Measurements from ENCODE around the gene ID4. TPM values are rescaled to one million over a fixed set of nuclear protein-coding genes. Genes with fewer than 3 reads are reported as not detected.

ID4 gene
- total and polyA plus RNA-seq, 8 donors, result 27.5 to 55.7 (median 41.9) TPM

DNA sequence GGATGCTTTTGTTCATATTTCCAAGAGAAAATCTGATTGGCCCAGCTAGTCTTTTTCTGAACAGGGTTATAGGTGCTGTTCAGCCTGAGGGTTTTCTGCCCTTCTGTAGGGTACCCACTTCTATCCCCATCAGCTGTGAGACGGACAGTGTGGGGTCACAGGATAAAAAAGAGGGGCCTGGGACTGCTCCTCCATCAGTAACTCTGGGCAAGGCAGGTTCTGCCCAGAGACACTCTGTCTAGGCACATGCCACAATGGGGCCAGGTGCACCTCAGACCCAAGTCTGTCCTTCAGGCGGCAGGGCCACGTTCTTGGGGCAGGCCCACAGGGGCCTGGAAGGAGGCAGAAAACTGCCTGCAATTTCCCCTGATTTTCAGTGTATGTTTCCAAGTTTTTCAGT, 20.0 kb downstream of the ID4 start:
- ATAC-seq, result no peak
- no peaks in the 10 kb centered on the region for H3K36me3 ChIP-seq

DNA sequence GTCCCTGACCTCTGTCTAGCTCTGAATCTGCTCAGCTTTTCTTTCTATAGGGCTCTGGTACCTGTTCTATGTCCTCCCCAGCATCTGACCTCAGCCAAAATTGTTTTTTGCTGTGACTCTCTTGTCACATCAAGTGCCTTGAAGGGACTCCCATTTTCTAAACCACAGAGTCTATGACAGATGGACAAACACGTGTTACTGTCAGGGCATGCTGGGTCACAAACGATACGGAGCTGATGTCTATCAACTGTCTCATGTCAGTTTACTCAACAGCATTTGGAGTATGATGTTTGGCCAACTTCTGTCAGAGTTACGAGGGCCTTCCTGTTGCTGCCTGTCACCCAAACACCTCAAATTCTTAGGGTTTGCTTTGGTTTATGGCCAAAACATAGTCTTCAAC, 20.5 kb downstream of the ID4 start:
- H3K36me3 ChIP-seq, result no peaks in the 10 kb centered on the region
- no peaks in the 10 kb centered on the region for H3K27me3 ChIP-seq
- no peak overlapping the region for H3K27ac ChIP-seq
- TF ChIP-seq, protein P1, sequence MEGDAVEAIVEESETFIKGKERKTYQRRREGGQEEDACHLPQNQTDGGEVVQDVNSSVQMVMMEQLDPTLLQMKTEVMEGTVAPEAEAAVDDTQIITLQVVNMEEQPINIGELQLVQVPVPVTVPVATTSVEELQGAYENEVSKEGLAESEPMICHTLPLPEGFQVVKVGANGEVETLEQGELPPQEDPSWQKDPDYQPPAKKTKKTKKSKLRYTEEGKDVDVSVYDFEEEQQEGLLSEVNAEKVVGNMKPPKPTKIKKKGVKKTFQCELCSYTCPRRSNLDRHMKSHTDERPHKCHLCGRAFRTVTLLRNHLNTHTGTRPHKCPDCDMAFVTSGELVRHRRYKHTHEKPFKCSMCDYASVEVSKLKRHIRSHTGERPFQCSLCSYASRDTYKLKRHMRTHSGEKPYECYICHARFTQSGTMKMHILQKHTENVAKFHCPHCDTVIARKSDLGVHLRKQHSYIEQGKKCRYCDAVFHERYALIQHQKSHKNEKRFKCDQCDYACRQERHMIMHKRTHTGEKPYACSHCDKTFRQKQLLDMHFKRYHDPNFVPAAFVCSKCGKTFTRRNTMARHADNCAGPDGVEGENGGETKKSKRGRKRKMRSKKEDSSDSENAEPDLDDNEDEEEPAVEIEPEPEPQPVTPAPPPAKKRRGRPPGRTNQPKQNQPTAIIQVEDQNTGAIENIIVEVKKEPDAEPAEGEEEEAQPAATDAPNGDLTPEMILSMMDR (IDR thresholded peaks at IDR 0.05), result no peak
- ATAC-seq (no peak), DNase-seq (no peak)
- H3K4me1 ChIP-seq, result no peaks in the 10 kb centered on the region
- no peaks in the 10 kb centered on the region for H3K9me3 ChIP-seq
- H3K4me3 ChIP-seq, result no peak overlapping the region
- intact Hi-C loops (cut with DNase I), result no loop called here

More for the DNA sequence above, 20.0 kb downstream of the ID4 start:
- Histone ChIP-seq H3K4me3 (no peak overlapping the region), H3K4me1 (no peaks in the 10 kb centered on the region), H3K9me3 (no peaks in the 10 kb centered on the region), H3K27ac (no peak overlapping the region), H3K27me3 (no peaks in the 10 kb centered on the region)
- DNase-seq, result no peak
- TF ChIP-seq, protein P1 (IDR thresholded peaks at IDR 0.05), result no peak
- intact Hi-C loops (cut with DNase I), result no loop called here

DNA sequence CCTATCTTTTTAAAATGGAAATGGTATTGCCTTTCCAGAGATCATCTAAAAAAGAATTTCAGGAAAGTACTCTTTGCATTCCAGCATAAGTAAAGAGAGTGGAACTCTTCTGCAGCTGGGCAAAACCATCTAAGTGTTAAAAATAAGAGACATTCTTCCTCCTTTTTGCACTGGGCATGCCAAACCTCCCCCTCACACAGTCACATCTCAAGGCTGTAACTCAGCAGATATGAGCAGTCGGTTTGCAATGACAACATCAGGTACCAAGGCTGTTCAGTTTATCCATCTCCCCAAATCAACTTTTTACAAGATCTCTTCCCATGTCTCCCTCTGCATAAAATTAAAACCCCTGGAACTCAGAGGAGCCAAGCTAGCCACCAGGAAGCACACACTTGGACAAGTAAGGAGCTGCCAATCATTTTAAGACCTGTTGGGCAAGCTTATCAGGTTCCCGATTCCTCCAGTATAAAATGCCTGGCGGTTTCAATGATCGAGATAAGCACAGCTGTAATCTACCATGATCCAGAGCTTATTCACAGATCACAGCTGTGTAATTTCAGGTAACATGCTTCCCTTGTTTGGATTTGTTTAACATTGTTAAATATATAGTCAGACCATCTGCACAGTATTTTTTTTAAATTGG, 23.2 kb downstream of the ID4 start:
- no peaks in the 10 kb centered on the region for H3K36me3 ChIP-seq
- H3K4me3 ChIP-seq, result no peak overlapping the region
- DNase-seq, result peak in 1 of 4 donors; percentile 50
- no peaks in the 10 kb centered on the region for H3K27me3 ChIP-seq
- no peak overlapping the region for H3K27ac ChIP-seq
- no peaks in the 10 kb centered on the region for H3K4me1 ChIP-seq
- peak; percentile 90 for ATAC-seq
- no peaks in the 10 kb centered on the region for H3K9me3 ChIP-seq
- intact Hi-C loops (cut with DNase I), result no loop called here
- TF ChIP-seq, protein P1 (IDR thresholded peaks at IDR 0.05), result no peak

DNA sequence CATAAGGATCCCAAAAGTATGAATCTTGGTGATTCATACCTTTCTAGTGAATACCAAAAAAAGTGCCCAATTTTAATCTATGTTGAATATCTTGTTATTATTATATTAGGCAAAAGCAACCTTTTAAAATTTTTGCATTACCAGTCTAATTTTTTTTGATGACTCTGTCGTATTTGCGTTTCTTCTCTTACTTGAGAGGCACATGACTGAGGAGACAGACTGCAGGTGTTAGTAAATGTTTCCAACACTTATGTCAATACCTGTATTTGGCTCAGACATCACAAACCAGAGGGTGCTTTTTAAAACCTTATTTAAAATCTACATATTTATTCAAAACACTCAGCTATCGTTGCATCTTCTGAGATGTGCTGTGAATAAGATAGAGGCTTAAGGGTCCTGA, 27.1 kb downstream of the ID4 start:
- ATAC-seq (no peak), DNase-seq (no peak)
- H3K36me3 ChIP-seq, result no peaks in the 10 kb centered on the region
- TF ChIP-seq, protein P1 (IDR thresholded peaks at IDR 0.05), result no peak
- no peak overlapping the region for H3K27ac ChIP-seq
- H3K4me1 ChIP-seq, result no peaks in the 10 kb centered on the region
- no peaks in the 10 kb centered on the region for H3K9me3 ChIP-seq
- H3K4me3 ChIP-seq, result no peak overlapping the region
- no peaks in the 10 kb centered on the region for H3K27me3 ChIP-seq
- intact Hi-C loops (cut with DNase I), result no loop called here

DNA sequence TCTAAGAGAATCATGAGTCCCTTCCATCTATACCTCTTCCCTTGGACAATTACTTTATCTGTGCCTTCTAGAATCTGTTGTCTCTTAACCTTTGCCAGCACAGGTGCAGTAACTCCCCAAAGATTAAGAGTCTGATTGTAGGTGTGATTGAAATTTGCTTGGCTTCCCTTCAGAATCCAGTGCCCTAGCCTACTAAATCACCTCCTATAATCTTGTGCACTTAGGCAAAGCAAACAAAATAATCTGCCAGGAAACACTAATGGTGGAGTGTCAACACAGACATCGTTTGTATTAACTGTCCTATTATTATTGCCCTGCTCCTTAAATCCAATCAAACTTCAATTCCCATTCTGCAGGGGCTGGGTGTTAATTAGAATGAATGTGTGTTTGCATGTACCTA, 28.0 kb downstream of the ID4 start:
- no peak overlapping the region for H3K27ac ChIP-seq

More for the DNA sequence above, 28.0 kb downstream of the ID4 start:
- no peaks in the 10 kb centered on the region for H3K4me1 ChIP-seq
- H3K4me3 ChIP-seq, result no peak overlapping the region
- ATAC-seq (no peak), DNase-seq (no peak)
- no peaks in the 10 kb centered on the region for H3K27me3 ChIP-seq
- intact Hi-C loops (cut with DNase I), result no loop called here
- H3K9me3 ChIP-seq, result no peaks in the 10 kb centered on the region
- TF ChIP-seq, protein P1 (IDR thresholded peaks at IDR 0.05), result no peak
- H3K36me3 ChIP-seq, result no peaks in the 10 kb centered on the region
